ENCODE results near the gene ELOVL2. TPM values are rescaled to one million over a fixed set of nuclear protein-coding genes. Genes with fewer than 3 reads are reported as not detected.

Gene ELOVL2
- total RNA-seq, 2 donors from 2014 or later: not detected

DNA sequence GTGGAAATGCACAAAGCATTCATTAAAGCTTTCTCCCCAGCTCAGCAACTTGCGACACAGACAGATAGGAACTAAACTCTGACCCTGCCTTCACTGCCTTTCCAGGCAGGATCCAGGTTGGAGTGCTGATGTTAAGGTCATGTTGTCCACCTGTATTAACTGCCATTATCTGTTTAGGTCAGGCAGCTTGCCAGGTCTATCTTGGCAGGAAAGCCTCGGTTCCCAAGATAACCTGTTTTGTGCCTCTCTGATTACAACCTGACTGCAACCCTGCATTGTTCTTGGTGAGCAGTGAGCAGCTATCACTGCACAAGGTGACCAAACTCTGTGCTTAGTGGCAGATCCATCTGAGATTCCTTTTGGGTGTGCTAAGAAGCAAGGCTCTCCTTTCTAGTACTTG lies 23.2 kb upstream of the ELOVL2 start:
- H3K27me3 Mint-ChIP-seq: peaks cover 7% of the 10 kb centered on the region
- ATAC-seq (replicated peaks): no peak
- no peaks in the 10 kb centered on the region for H3K36me3 Mint-ChIP-seq (ENCODE audit: low read depth)
- no peak overlapping the region for H3K4me3 Mint-ChIP-seq
- H3K4me1 Mint-ChIP-seq: no peaks in the 10 kb centered on the region
- no peaks in the 10 kb centered on the region for H3K9me3 Mint-ChIP-seq
- H3K27ac Mint-ChIP-seq: no peak overlapping the region

DNA sequence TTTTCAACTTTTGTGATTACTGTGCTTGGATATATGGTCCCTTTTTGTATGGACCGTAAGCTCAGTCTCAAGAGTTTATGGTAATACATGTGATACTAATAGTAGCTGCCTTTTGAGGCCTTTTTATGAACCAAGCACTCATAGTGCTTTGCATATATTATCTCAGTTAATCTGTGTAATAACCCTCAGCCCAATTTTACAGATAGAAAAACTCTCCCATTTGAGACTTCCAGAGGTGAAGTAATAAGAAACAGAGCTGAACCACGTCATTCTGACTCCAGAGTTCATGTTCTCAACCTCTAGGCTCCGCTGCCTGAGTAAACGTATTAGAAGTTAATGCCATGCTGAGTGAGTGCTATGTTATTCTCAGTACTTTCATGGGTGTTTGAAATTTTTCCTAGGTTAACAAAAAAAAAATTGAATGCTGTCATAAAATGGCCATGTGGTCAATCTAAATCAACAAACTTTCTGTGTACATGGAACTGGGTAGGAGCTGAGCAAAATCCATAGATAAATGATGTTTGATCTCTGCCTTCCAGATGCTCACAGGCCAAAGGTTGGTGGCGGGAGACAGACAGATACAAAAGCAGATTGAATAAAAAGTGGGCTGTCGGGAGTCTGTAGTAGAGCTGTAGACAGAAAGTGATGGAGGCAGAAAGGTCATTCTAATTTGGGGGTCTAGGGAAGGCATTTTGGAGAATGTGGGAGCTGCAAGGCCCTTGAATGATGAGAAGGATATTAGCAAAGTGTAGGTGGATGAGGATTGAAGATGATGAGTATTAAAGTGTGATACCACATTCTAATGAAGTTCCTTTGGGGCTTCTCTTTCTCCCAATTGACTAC lies 22.6 kb upstream of the ELOVL2 start:
- H3K27ac Mint-ChIP-seq: no peak overlapping the region
- peaks cover 7% of the 10 kb centered on the region for H3K27me3 Mint-ChIP-seq
- no peak for ATAC-seq (replicated peaks)

GRCh38 chr6:11065436-11066202 lies 21.5 kb upstream of the ELOVL2 start:
- no peak for ATAC-seq (replicated peaks)
- peaks cover 4% of the 10 kb centered on the region for H3K27me3 Mint-ChIP-seq
- H3K4me3 Mint-ChIP-seq: no peak overlapping the region
- no peaks in the 10 kb centered on the region for H3K4me1 Mint-ChIP-seq
- no peaks in the 10 kb centered on the region for H3K9me3 Mint-ChIP-seq
- H3K27ac Mint-ChIP-seq: no peak overlapping the region
- no peaks in the 10 kb centered on the region for H3K36me3 Mint-ChIP-seq (ENCODE audit: low read depth)

More for the DNA sequence above, 22.6 kb upstream of the ELOVL2 start:
- Mint-ChIP-seq H3K4me3 (no peak overlapping the region), H3K4me1 (no peaks in the 10 kb centered on the region), H3K36me3 (ENCODE audit: low read depth) (no peaks in the 10 kb centered on the region), H3K9me3 (no peaks in the 10 kb centered on the region)

DNA sequence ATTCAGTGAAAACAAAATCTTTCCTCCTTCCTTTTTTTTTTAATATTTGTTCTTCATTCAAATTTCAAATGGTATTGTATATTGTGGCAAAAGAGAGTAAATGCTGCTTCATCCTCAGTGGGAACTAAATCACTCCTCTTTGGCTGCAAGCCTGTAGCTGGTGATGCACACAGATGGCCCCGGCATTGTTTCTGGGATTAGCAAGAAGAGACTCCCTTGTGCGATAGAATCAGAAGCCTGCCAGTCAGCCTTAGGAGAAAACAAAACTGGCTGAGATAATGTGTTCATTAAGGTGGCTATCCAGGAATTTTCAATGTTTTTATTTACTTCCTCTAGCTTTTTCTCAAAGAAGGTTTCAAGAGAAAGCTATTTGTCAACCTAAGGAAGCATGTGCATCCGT lies 20.7 kb upstream of the ELOVL2 start:
- Mint-ChIP-seq H3K27ac (no peak overlapping the region), H3K4me3 (no peak overlapping the region), H3K27me3 (peaks cover 3% of the 10 kb centered on the region), H3K4me1 (no peaks in the 10 kb centered on the region), H3K36me3 (ENCODE audit: low read depth) (no peaks in the 10 kb centered on the region), H3K9me3 (no peaks in the 10 kb centered on the region)
- ATAC-seq (replicated peaks): no peak

DNA sequence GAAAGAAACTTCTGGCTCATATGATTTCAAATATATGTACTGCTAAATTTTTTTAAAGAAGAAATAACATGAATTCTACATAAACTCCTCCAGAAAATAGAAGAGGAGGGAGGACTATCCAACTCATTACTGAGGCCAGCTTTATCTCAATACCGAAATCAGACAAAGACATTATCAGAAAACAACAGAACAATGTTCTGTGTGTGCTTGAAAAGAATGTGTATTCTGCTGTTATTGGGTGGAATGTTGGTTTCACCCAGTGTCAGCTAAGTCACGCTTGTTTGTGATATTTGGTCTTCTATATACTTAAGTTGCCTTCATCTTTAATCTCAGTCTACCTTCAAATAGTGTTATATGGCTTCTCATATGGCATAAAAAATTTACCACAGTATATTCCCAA lies 18.6 kb upstream of the ELOVL2 start:
- Mint-ChIP-seq H3K9me3 (no peaks in the 10 kb centered on the region), H3K4me3 (no peak overlapping the region), H3K4me1 (no peaks in the 10 kb centered on the region), H3K27ac (no peak overlapping the region), H3K27me3 (peaks cover 3% of the 10 kb centered on the region), H3K36me3 (ENCODE audit: low read depth) (no peaks in the 10 kb centered on the region)
- no peak for ATAC-seq (replicated peaks)

- Mint-ChIP-seq H3K27ac (no peak overlapping the region), H3K36me3 (ENCODE audit: low read depth) (no peaks in the 10 kb centered on the region), H3K27me3 (peaks cover 3% of the 10 kb centered on the region), H3K9me3 (no peaks in the 10 kb centered on the region), H3K4me1 (no peaks in the 10 kb centered on the region), H3K4me3 (no peak overlapping the region)
- no peak for ATAC-seq (replicated peaks)
Observed at GRCh38 chr6:11062083-11062482, 18.0 kb upstream of the ELOVL2 start.

DNA sequence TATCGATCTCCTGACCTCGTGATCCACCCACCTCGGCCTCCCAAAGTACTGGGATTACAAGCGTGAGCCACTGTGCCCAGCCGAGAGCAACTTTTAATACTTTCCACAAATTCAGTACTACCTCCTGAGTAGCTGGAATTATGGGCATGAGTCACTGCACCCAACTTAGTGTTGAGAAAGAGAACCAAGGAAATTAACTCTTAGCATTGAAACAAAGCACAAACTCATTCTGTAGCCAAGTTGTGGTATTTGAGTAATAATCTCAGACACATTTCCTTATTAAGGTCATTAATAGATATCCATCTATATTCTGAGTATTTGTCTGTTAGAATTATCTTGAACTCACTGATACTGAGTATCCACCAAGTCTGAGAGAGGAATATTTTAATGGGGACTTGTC lies 14.3 kb upstream of the ELOVL2 start:
- H3K9me3 Mint-ChIP-seq: no peaks in the 10 kb centered on the region
- H3K27ac Mint-ChIP-seq: no peak overlapping the region
- ATAC-seq (replicated peaks): no peak
- H3K36me3 Mint-ChIP-seq (ENCODE audit: low read depth): no peaks in the 10 kb centered on the region
- no peak overlapping the region for H3K4me3 Mint-ChIP-seq
- H3K27me3 Mint-ChIP-seq: peaks cover under 1% of the 10 kb centered on the region
- H3K4me1 Mint-ChIP-seq: no peaks in the 10 kb centered on the region

GRCh38 chr6:11056871-11057270 lies 12.8 kb upstream of the ELOVL2 start:
- H3K36me3 Mint-ChIP-seq (ENCODE audit: low read depth): no peaks in the 10 kb centered on the region
- no peaks in the 10 kb centered on the region for H3K4me1 Mint-ChIP-seq

DNA sequence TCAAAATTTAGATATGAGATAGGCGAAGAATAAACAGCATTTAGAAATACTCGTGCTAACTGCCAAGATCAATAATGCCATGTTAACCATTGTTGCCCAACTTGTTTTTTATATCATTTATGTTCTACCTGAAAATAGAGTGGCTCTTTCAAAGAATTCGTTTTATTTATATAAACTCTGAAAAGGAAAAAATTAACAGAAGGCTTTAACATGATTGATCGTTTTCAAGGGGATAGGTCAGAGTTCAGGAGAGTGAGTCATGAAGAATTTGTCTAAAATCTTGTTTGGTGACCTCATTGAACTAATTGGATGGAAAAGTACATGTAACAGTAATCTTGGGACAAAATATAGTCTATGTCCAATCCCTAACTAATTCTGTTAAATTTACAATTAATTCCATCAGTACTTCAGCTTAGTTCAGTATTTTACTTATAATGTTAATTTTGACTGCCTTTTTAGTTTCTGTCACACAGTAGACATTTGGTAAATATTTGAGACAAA lies 11.1 kb upstream of the ELOVL2 start:
- Mint-ChIP-seq H3K27me3 (peaks cover 16% of the 10 kb centered on the region), H3K27ac (no peak overlapping the region), H3K36me3 (ENCODE audit: low read depth) (no peaks in the 10 kb centered on the region), H3K9me3 (no peaks in the 10 kb centered on the region), H3K4me3 (no peak overlapping the region), H3K4me1 (no peaks in the 10 kb centered on the region)
- ATAC-seq (replicated peaks): no peak

More at GRCh38 chr6:11056871-11057270, 12.8 kb upstream of the ELOVL2 start:
- Mint-ChIP-seq H3K4me3 (no peak overlapping the region), H3K27me3 (peaks cover 4% of the 10 kb centered on the region), H3K9me3 (no peaks in the 10 kb centered on the region), H3K27ac (no peak overlapping the region)
- ATAC-seq (replicated peaks): no peak

DNA sequence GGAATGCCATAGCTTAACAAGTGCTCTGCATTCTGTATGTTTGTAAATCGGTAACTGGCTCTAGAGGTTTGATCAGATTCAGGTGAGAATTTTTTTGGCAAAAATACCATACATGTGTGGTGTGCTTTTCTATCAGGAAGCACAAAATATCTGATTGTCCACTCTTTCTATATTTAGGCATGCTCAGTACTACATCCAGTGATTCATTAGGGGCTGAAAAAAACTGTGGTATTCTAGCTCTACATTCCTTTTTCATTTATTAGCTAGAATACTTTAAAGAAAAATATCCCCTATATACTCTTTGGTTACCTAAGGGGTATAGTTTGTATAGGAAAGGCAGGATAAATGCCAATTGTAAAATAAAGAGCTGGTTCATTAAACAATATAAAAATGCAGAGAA lies 10.6 kb upstream of the ELOVL2 start:
- ATAC-seq (replicated peaks): no peak
- Mint-ChIP-seq H3K4me1 (no peaks in the 10 kb centered on the region), H3K9me3 (no peaks in the 10 kb centered on the region), H3K27ac (no peak overlapping the region), H3K27me3 (peaks cover 16% of the 10 kb centered on the region), H3K4me3 (no peak overlapping the region), H3K36me3 (ENCODE audit: low read depth) (no peaks in the 10 kb centered on the region)

GRCh38 chr6:11053307-11053706 lies 9.2 kb upstream of the ELOVL2 start:
- H3K9me3 Mint-ChIP-seq: no peaks in the 10 kb centered on the region
- H3K4me3 Mint-ChIP-seq: no peak overlapping the region
- H3K4me1 Mint-ChIP-seq: no peaks in the 10 kb centered on the region
- no peak overlapping the region for H3K27ac Mint-ChIP-seq
- no peaks in the 10 kb centered on the region for H3K36me3 Mint-ChIP-seq (ENCODE audit: low read depth)
- peaks cover 24% of the 10 kb centered on the region for H3K27me3 Mint-ChIP-seq
- no peak for ATAC-seq (replicated peaks)

- Mint-ChIP-seq H3K27ac (no peak overlapping the region), H3K4me3 (no peak overlapping the region), H3K27me3 (peaks cover 43% of the 10 kb centered on the region), H3K4me1 (no peaks in the 10 kb centered on the region), H3K9me3 (no peaks in the 10 kb centered on the region), H3K36me3 (ENCODE audit: low read depth) (no peaks in the 10 kb centered on the region)
- ATAC-seq (replicated peaks): no peak
Observed at GRCh38 chr6:11050731-11051130, 6.6 kb upstream of the ELOVL2 start.

DNA sequence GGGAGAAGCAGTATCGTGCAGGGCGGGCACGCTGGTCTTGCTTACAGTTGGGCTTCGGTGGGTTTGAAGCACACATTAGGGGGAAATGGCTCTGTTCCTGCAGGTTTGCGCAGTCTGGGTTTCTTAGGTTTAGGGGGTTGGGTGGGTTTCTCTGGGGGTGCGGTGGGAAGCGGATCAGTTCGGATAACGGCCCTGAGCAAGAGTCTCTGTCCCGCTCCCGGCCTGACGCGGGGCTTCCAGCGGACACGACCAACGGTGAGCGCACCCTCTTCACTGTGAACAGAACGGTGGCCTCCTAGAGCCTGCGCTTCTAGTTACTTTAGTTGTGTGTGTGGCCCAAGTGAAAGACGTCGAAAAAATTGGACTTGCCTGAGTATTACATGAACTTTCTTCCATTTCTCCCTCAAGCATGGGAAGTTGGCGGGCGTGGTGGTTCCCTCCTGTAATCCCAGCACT lies 635 bp upstream of the ELOVL2 start:
- H3K36me3 Mint-ChIP-seq (ENCODE audit: low read depth): peaks cover 5% of the 10 kb centered on the region
- ATAC-seq (replicated peaks): no peak
- H3K4me1 Mint-ChIP-seq: peaks cover 9% of the 10 kb centered on the region
- H3K27ac Mint-ChIP-seq: no peak overlapping the region
- no peaks in the 10 kb centered on the region for H3K9me3 Mint-ChIP-seq
- peak overlapping the region; percentile 69 for H3K4me3 Mint-ChIP-seq
- peaks cover 51% of the 10 kb centered on the region for H3K27me3 Mint-ChIP-seq

DNA sequence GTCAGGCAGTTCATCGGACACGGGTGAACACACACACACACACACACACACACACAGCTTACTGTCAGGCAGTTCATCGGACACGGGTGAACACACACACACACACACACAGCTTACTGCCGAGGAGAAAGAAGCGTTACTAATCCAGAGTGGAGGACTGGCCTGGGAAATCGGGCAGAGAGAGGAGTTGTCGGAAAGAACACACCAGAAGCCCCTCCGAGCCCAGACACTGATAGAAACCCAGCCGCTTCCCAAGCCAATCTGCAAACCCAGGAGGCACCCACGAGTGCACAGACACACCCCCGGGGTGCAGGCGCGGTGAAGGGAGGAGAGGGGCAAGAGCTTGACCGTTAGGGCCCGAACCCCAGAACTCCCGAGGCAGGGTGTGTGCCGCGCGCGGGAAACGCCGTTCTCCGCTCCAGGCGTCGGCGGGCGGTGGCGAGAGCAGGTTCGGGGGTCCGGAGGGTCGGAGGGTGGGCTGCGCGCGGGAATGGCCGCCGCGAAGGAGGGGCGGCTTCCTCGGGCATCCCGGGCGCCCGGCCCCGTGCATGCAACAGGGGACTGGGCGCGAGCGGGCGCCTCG lies 636 bp downstream of the ELOVL2 start:
- ATAC-seq (replicated peaks): no peak
- Mint-ChIP-seq H3K27me3 (peaks cover 50% of the 10 kb centered on the region), H3K4me1 (peaks cover 9% of the 10 kb centered on the region), H3K4me3 (peak overlapping the region; percentile 53), H3K9me3 (no peaks in the 10 kb centered on the region), H3K36me3 (ENCODE audit: low read depth) (peaks cover 5% of the 10 kb centered on the region), H3K27ac (no peak overlapping the region)
